Smooth muscle cell (in vitro differentiated cells): ENCODE results near the gene BBX. TPM values are rescaled to one million over a fixed set of nuclear protein-coding genes. Genes with fewer than 3 reads are reported as not detected.

Experiments
- DNase-seq: peaks from one replicate; lab custom pipeline; 2025; ENCODE audit not compliant: unreplicated experiment; lab: John Stamatoyannopoulos, UW
- H2AFZ ChIP-seq: fragments of 200-600 bp; sonication (generic); 2 replicates; pipeline ENCODE4 v1.6.0; 2016; ENCODE audit warnings: antibody characterized with exemption, low read depth, mild to moderate bottlenecking
- H3F3A ChIP-seq: fragments of 200-600 bp; sonication (generic); 2 replicates; pipeline ENCODE4 v1.6.0; 2017; ENCODE audit warnings: antibody characterized with exemption, low read depth
- H3K27ac ChIP-seq: fragments of 200-600 bp; sonication (generic); 2 replicates; pipeline ENCODE4 v1.5.1; 2016; ENCODE audit warnings: low read depth, mild to moderate bottlenecking
- H3K27me3 ChIP-seq: fragments of 200-600 bp; sonication (generic); 2 replicates; pipeline ENCODE4 v1.6.1; 2016; ENCODE audit warnings: low read depth, mild to moderate bottlenecking
- H3K36me3 ChIP-seq: fragments of 200-600 bp; sonication (generic); 2 replicates; pipeline ENCODE4 v1.5.1; 2016; ENCODE audit warnings: low read depth
- H3K4me1 ChIP-seq: fragments of 200-600 bp; sonication (generic); 2 replicates; pipeline ENCODE4 v1.5.1; 2016; ENCODE audit warnings: low read depth
- H3K4me2 ChIP-seq: fragments of 200-600 bp; sonication (generic); 2 replicates; pipeline ENCODE4 v1.6.0; 2016; ENCODE audit warnings: mild to moderate bottlenecking
- H3K4me3 ChIP-seq: fragments of 200-600 bp; sonication (generic); 2 replicates; pipeline ENCODE4 v1.5.1; 2016; ENCODE audit warnings: mild to moderate bottlenecking
- H3K79me2 ChIP-seq: fragments of 200-600 bp; sonication (generic); 2 replicates; pipeline ENCODE4 v1.6.0; 2016; ENCODE audit warnings: low read depth, mild to moderate bottlenecking
- H3K9ac ChIP-seq: fragments of 200-600 bp; sonication (generic); 2 replicates; pipeline ENCODE4 v1.6.0; 2016; ENCODE audit warnings: low read depth
- H3K9me3 ChIP-seq: fragments of 200-600 bp; sonication (generic); replicated peaks from 2 replicates; pipeline ENCODE4 v1.5.1; 2016; ENCODE audit warnings: low read depth
- H4K20me1 ChIP-seq: fragments of 200-600 bp; sonication (generic); 2 replicates; pipeline ENCODE4 v1.6.0; 2016; ENCODE audit warnings: low read depth
- CTCF ChIP-seq: fragments of 200-600 bp; sonication (generic); IDR thresholded peaks from 2 replicates; pipeline ENCODE4 v1.5.1; 2017; ENCODE audit warnings: borderline replicate concordance, mild to moderate bottlenecking, antibody characterized with exemption; ENCODE audit not compliant: insufficient read depth, poor library complexity, severe bottlenecking
- WGBS: methylation state at CpG from one replicate; pipeline ENCODE4 v1.1.7; 2016; ENCODE audit warnings: low lambda C conversion rate; 5-methylcytosine and 5-hydroxymethylcytosine counted together
- polyA plus RNA-seq: library from polyadenylated mRNA; unstranded; fragments of >200 nt; fragmentation: Nextera tagmentation; extraction: Ambion mirVana; gene quantifications from 2 replicates; pipeline ENCODE4 v1.2.1, GENCODE V29; 2016
- total RNA-seq: library from RNA; depleted of rRNA; stranded (reverse); fragments of >200 nt; gene quantifications from 2 replicates; pipeline ENCODE4 v1.2.3, GENCODE V29; 2014

Gene BBX
- total and polyA plus RNA-seq, 2 experiments from 2014 or later: 58.9 to 66.4 TPM

GRCh38 chr3:107634099-107634489, 111.3 kb downstream of the BBX start:
- no peak for TF ChIP-seq CTCF

GRCh38 chr3:107637416-107638183, 114.8 kb downstream of the BBX start:
- H3K4me2 ChIP-seq: no peak overlapping the region
- no peak for TF ChIP-seq CTCF
- H3K4me3 ChIP-seq: no peak overlapping the region
- no peaks in the 10 kb centered on the region for H3K9me3 ChIP-seq
- H3K27me3 ChIP-seq: no peaks in the 10 kb centered on the region
- H3K27ac ChIP-seq: no peak overlapping the region
- H3F3A ChIP-seq: no peaks in the 10 kb centered on the region
- H2AFZ ChIP-seq: no peak overlapping the region
- peaks cover 16% of the 10 kb centered on the region for H3K79me2 ChIP-seq
- H3K9ac ChIP-seq: no peak overlapping the region
- 87% methylated on average over 5 of the region's 5 CpGs for WGBS
- no peaks in the 10 kb centered on the region for H3K36me3 ChIP-seq
- no peak for DNase-seq
- no peaks in the 10 kb centered on the region for H3K4me1 ChIP-seq
- peaks cover 73% of the 10 kb centered on the region for H4K20me1 ChIP-seq

More at GRCh38 chr3:107634099-107634489, 111.3 kb downstream of the BBX start:
- H3F3A ChIP-seq: no peaks in the 10 kb centered on the region
- H3K4me1 ChIP-seq: no peaks in the 10 kb centered on the region
- peaks cover 19% of the 10 kb centered on the region for H3K79me2 ChIP-seq
- no peaks in the 10 kb centered on the region for H3K9me3 ChIP-seq
- H3K4me3 ChIP-seq: no peak overlapping the region
- DNase-seq: no peak
- H4K20me1 ChIP-seq: peaks cover 74% of the 10 kb centered on the region
- WGBS: 94% methylated on average over 3 of the region's 3 CpGs
- no peaks in the 10 kb centered on the region for H3K36me3 ChIP-seq
- H3K27ac ChIP-seq: no peak overlapping the region
- H2AFZ ChIP-seq: no peak overlapping the region
- no peak overlapping the region for H3K9ac ChIP-seq
- no peaks in the 10 kb centered on the region for H3K27me3 ChIP-seq
- H3K4me2 ChIP-seq: no peak overlapping the region

GRCh38 chr3:107641572-107642307, 119.0 kb downstream of the BBX start:
- Histone ChIP-seq H3K79me2 (peaks cover 5% of the 10 kb centered on the region), H3F3A (no peaks in the 10 kb centered on the region), H3K27me3 (no peaks in the 10 kb centered on the region), H3K36me3 (no peaks in the 10 kb centered on the region), H3K4me2 (no peak overlapping the region), H3K9me3 (no peaks in the 10 kb centered on the region), H3K4me3 (no peak overlapping the region), H3K27ac (no peak overlapping the region), H2AFZ (no peak overlapping the region), H4K20me1 (peaks cover 83% of the 10 kb centered on the region), H3K4me1 (no peaks in the 10 kb centered on the region), H3K9ac (no peak overlapping the region)
- WGBS: 67% methylated on average over 2 of the region's 2 CpGs
- no peak for DNase-seq
- no peak for TF ChIP-seq CTCF
